Measurements from ENCODE around the gene ORM2. TPM values are rescaled to one million over a fixed set of nuclear protein-coding genes. Genes with fewer than 3 reads are reported as not detected.

ORM2 gene
- total and polyA plus RNA-seq, 2 of the 13 experiments (the other 11 are each of a cell fraction or from before 2014, with no cell fraction given), result 565 to 824 TPM

DNA sequence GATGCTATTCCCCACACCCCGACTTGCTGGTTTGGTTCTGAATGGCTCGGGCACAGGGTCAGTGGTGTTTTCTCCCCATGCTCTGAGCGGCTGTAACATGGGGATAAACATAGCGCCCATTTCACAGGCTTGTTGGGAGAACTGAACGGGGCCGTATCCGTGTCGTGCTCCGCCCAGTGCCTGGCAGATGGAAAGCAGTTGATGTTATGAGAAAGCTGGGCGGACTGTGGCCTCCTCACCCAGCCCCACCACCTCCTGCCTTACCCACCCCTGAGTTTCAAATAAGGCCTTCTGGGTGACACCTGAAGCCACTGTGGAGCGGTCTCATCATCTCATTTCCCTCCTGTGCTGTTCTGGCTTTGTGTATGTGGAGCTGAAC is 14.5 kb downstream of the ORM2 start:
- H3K27ac ChIP-seq (ENCODE audit: extremely low read length, insufficient read depth, low read length), result no peak overlapping the region
- H3K79me2 ChIP-seq (ENCODE audit: insufficient read depth, low read length), result no peaks in the 10 kb centered on the region
- no peaks in the 10 kb centered on the region for H3K27me3 ChIP-seq (ENCODE audit: control insufficient read depth in 1 of 2, insufficient read depth in 2 of 2, low read length in 2 of 2)
- intact Hi-C loops (cut with micrococcal nuclease; ENCODE audit: unreplicated experiment) (no loop called here), in situ Hi-C loops (cut with HindIII; ENCODE audit: extremely low pct_ligation_motif_present, low pct_unique_long_range_greater_than_20kb) (no loop called here)
- TF ChIP-seq SMARCC2 (IDR thresholded peaks at IDR 0.05) (no peak), ZNF598 (CRISPR knock-in tag; IDR thresholded peaks at IDR 0.05; ENCODE audit: borderline replicate concordance) (no peak), ZFP90 (CRISPR knock-in tag; IDR thresholded peaks at IDR 0.05; ENCODE audit: borderline replicate concordance) (no peak), ZNF724P (CRISPR knock-in tag; IDR thresholded peaks at IDR 0.05; ENCODE audit: borderline replicate concordance) (no peak), NCOR1 (IDR thresholded peaks at IDR 0.05; ENCODE audit: borderline replicate concordance, low read length) (no peak), JUND (CRISPR knock-in tag; IDR thresholded peaks at IDR 0.05) (no peak), ZNF207 (IDR thresholded peaks at IDR 0.05; ENCODE audit: borderline replicate concordance) (no peak), MAFK (conservative IDR thresholded peaks at IDR 0.05 in 1 of 2, IDR thresholded peaks at IDR 0.05 in 1 of 2; ENCODE audit: low read length in 2 of 2) (no peak), ZNF75D (CRISPR knock-in tag; IDR thresholded peaks at IDR 0.05; ENCODE audit: borderline replicate concordance) (no peak)
- TF ChIP-seq, protein P1, sequence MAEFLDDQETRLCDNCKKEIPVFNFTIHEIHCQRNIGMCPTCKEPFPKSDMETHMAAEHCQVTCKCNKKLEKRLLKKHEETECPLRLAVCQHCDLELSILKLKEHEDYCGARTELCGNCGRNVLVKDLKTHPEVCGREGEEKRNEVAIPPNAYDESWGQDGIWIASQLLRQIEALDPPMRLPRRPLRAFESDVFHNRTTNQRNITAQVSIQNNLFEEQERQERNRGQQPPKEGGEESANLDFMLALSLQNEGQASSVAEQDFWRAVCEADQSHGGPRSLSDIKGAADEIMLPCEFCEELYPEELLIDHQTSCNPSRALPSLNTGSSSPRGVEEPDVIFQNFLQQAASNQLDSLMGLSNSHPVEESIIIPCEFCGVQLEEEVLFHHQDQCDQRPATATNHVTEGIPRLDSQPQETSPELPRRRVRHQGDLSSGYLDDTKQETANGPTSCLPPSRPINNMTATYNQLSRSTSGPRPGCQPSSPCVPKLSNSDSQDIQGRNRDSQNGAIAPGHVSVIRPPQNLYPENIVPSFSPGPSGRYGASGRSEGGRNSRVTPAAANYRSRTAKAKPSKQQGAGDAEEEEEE (CRISPR knock-in tag; IDR thresholded peaks at IDR 0.05; ENCODE audit: borderline replicate concordance), result no peak
- TF ChIP-seq, protein P2, sequence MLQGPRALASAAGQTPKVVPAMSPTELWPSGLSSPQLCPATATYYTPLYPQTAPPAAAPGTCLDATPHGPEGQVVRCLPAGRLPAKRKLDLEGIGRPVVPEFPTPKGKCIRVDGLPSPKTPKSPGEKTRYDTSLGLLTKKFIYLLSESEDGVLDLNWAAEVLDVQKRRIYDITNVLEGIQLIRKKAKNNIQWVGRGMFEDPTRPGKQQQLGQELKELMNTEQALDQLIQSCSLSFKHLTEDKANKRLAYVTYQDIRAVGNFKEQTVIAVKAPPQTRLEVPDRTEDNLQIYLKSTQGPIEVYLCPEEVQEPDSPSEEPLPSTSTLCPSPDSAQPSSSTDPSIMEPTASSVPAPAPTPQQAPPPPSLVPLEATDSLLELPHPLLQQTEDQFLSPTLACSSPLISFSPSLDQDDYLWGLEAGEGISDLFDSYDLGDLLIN (CRISPR knock-in tag; IDR thresholded peaks at IDR 0.05; ENCODE audit: borderline replicate concordance), result no peak
- TF ChIP-seq, protein P3, sequence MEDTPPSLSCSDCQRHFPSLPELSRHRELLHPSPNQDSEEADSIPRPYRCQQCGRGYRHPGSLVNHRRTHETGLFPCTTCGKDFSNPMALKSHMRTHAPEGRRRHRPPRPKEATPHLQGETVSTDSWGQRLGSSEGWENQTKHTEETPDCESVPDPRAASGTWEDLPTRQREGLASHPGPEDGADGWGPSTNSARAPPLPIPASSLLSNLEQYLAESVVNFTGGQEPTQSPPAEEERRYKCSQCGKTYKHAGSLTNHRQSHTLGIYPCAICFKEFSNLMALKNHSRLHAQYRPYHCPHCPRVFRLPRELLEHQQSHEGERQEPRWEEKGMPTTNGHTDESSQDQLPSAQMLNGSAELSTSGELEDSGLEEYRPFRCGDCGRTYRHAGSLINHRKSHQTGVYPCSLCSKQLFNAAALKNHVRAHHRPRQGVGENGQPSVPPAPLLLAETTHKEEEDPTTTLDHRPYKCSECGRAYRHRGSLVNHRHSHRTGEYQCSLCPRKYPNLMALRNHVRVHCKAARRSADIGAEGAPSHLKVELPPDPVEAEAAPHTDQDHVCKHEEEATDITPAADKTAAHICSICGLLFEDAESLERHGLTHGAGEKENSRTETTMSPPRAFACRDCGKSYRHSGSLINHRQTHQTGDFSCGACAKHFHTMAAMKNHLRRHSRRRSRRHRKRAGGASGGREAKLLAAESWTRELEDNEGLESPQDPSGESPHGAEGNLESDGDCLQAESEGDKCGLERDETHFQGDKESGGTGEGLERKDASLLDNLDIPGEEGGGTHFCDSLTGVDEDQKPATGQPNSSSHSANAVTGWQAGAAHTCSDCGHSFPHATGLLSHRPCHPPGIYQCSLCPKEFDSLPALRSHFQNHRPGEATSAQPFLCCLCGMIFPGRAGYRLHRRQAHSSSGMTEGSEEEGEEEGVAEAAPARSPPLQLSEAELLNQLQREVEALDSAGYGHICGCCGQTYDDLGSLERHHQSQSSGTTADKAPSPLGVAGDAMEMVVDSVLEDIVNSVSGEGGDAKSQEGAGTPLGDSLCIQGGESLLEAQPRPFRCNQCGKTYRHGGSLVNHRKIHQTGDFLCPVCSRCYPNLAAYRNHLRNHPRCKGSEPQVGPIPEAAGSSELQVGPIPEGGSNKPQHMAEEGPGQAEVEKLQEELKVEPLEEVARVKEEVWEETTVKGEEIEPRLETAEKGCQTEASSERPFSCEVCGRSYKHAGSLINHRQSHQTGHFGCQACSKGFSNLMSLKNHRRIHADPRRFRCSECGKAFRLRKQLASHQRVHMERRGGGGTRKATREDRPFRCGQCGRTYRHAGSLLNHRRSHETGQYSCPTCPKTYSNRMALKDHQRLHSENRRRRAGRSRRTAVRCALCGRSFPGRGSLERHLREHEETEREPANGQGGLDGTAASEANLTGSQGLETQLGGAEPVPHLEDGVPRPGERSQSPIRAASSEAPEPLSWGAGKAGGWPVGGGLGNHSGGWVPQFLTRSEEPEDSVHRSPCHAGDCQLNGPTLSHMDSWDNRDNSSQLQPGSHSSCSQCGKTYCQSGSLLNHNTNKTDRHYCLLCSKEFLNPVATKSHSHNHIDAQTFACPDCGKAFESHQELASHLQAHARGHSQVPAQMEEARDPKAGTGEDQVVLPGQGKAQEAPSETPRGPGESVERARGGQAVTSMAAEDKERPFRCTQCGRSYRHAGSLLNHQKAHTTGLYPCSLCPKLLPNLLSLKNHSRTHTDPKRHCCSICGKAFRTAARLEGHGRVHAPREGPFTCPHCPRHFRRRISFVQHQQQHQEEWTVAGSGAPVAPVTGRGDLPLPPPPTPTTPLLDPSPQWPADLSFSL (CRISPR knock-in tag; IDR thresholded peaks at IDR 0.05), result no peak
- no peaks in the 10 kb centered on the region for H3K9me3 ChIP-seq (ENCODE audit: low read length)
- H3K4me1 ChIP-seq (ENCODE audit: insufficient read depth, low read length), result peaks cover 9% of the 10 kb centered on the region
- H3K36me3 ChIP-seq (replicated peaks in 1 of 2; ENCODE audit: control insufficient read depth in 1 of 2, insufficient read depth in 2 of 2, low read length in 2 of 2), result peaks cover 10 to 15% of the 10 kb centered on the region in 2 experiments; a peak in 2 of 5 replicates
- H2AFZ ChIP-seq (ENCODE audit: low read length), result no peak overlapping the region
- no peak for FAIRE-seq
- POLR2A ChIA-PET, result no interaction called here
- ATAC-seq, result no peak
- no peak overlapping the region for H3K4me2 ChIP-seq (ENCODE audit: low read depth, low read length)
- CTCF ChIA-PET (ENCODE audit: low intra/inter-chr PET ratio, low total read pairs), result no interaction called here
- no peak overlapping the region for H3K9ac ChIP-seq (ENCODE audit: insufficient read depth, low read depth, low read length)
- BruUV-seq (replicated peaks), result no TSS peak
- no peak overlapping the region for H3K4me3 ChIP-seq (replicated peaks in 1 of 3; ENCODE audit: insufficient read depth in 1 of 3, low read depth in 2 of 3, low read length in 3 of 3)
- WGBS (ENCODE audit: low lambda C conversion rate), result 96% methylated on average over 6 of the region's 11 CpGs
- no peak for DNase-seq (ENCODE audit: low spot score)
- H4K20me1 ChIP-seq (ENCODE audit: insufficient read depth, low read length), result no peaks in the 10 kb centered on the region

Measured in HepG2 (cell line).